Endothelial cell of umbilical vein (primary cell): ENCODE data around the gene NMNAT1. TPM values are rescaled to one million over a fixed set of nuclear protein-coding genes. Genes with fewer than 3 reads are reported as not detected.

Experiments used
- BruUV-seq: library from RNA; stranded (reverse); fragments of 400-500 nt; replicated peaks from 2 replicates; lab custom pipeline; 2021; lab: Mats Ljungman, UMichigan
- CTCF ChIA-PET: fragments of 300-600, 350-600 bp; sonication (Branson Sonifier 250); formaldehyde crosslinking; loops from one replicate; lab custom pipeline; 2021; ENCODE audit warnings: antibody characterized with exemption, inconsistent platforms; lab: Charles Lee
- POLR2A ChIA-PET: fragments of 300-600, 350-600 bp; sonication (Branson Sonifier 250); formaldehyde crosslinking; loops from one replicate; lab custom pipeline; 2021; ENCODE audit warnings: antibody characterized with exemption, inconsistent platforms; lab: Charles Lee
- DNase-seq: peaks from one replicate; pipeline ENCODE4 v3.0.0-alpha.2; 2011; ENCODE audit warnings: low read depth, low spot score
- FAIRE-seq: peaks from 2 replicates; lab custom pipeline; 2011; peaks lifted over from hg19 to GRCh38; lab: Jason Lieb, UNC
- H2AFZ ChIP-seq: 2 replicates; pipeline ENCODE4 v1.6.0; 2012; ENCODE audit warnings: low read depth, low read length, control low read depth, inconsistent platforms
- H3K27ac ChIP-seq: 2 replicates; pipeline ENCODE4 v1.5.1; 2011; ENCODE audit warnings: low read depth, mild to moderate bottlenecking, control low read depth, low read length, moderate library complexity; ENCODE audit not compliant: insufficient read depth
- H3K27me3 ChIP-seq, 2 experiments: 2 replicates each; pipeline versions ENCODE4 v1.6.0 to v1.6.1; 2011; ENCODE audit warnings: low read length in 2 of 2, mixed read lengths in 1 of 2; ENCODE audit not compliant: control insufficient read depth in 2 of 2, insufficient read depth in 2 of 2
- H3K36me3 ChIP-seq, 2 experiments: 2 replicates in 1 of 2; 3 replicates in 1 of 2; pipeline ENCODE4 v1.5.1; 2011; ENCODE audit warnings: low read length in 2 of 2, mild to moderate bottlenecking in 1 of 2, moderate library complexity in 1 of 2; ENCODE audit not compliant: control insufficient read depth in 2 of 2, insufficient read depth in 2 of 2; ENCODE audit errors: extremely low read depth in 1 of 2
- H3K4me1 ChIP-seq: 3 replicates; pipeline ENCODE4 v1.5.1; 2011; ENCODE audit warnings: mild to moderate bottlenecking, low read length; ENCODE audit not compliant: control insufficient read depth, insufficient read depth; ENCODE audit errors: extremely low read depth
- H3K4me2 ChIP-seq: 2 replicates; pipeline ENCODE4 v1.6.1; 2011; ENCODE audit warnings: low read length, control low read depth, mixed read lengths; ENCODE audit not compliant: insufficient read depth
- H3K4me3 ChIP-seq, 3 experiments: fragments of 200-600 bp in 1 of 3; sonication (generic), shearing (Covaris generic) in 1 of 3; replicated peaks in 1 of 3; 2 replicates each; pipeline ENCODE4 v1.5.1; 2011 to 2016; ENCODE audit warnings: control low read depth in 3 of 3, low read length in 3 of 3, mild to moderate bottlenecking in 2 of 3, inconsistent platforms in 1 of 3, low read depth in 1 of 3, moderate library complexity in 1 of 3; ENCODE audit not compliant: insufficient read depth in 1 of 3
- H3K79me2 ChIP-seq: 2 replicates; pipeline ENCODE4 v1.6.0; 2012; ENCODE audit warnings: low read length, inconsistent platforms; ENCODE audit not compliant: control insufficient read depth, insufficient read depth
- H3K9ac ChIP-seq: replicated peaks from 2 replicates; pipeline ENCODE3; 2011; ENCODE audit warnings: low read length, control low read depth; ENCODE audit not compliant: insufficient read depth; ENCODE audit errors: extremely low read depth
- H3K9me1 ChIP-seq: replicated peaks from 3 replicates; pipeline ENCODE4 v1.6.0; 2011; ENCODE audit warnings: mild to moderate bottlenecking, low read length; ENCODE audit not compliant: control insufficient read depth, insufficient read depth; ENCODE audit errors: extremely low read depth
- H3K9me3 ChIP-seq: replicated peaks from 2 replicates; pipeline ENCODE4 v1.5.1; 2012; ENCODE audit warnings: low read length, inconsistent platforms; ENCODE audit not compliant: control insufficient read depth, insufficient read depth
- H4K20me1 ChIP-seq: replicated peaks from 2 replicates; pipeline ENCODE3; 2011; ENCODE audit warnings: mild to moderate bottlenecking, low read length; ENCODE audit not compliant: control insufficient read depth, insufficient read depth; ENCODE audit errors: extremely low read depth
- CTCF ChIP-seq, 2 donors: IDR thresholded peaks; 1 replicate in 1 of 2; 2 replicates in 1 of 2; pipeline ENCODE4 v1.5.1; 2011; ENCODE audit warnings: low read length in 2 of 2, mild to moderate bottlenecking in 2 of 2, moderate library complexity in 2 of 2, control low read depth in 1 of 2, inconsistent platforms in 1 of 2, low read depth in 1 of 2; ENCODE audit not compliant: insufficient read depth in 1 of 2; ENCODE audit errors: extremely low read depth in 1 of 2
- EZH2 ChIP-seq: IDR thresholded peaks from 2 replicates; pipeline ENCODE4 v1.6.1; 2012; ENCODE audit warnings: borderline replicate concordance, low read depth, mild to moderate bottlenecking, moderate library complexity, low read length, inconsistent platforms; ENCODE audit not compliant: severe bottlenecking
- FOS ChIP-seq: IDR thresholded peaks from 2 replicates; pipeline ENCODE4 v1.6.1; 2011; ENCODE audit warnings: mild to moderate bottlenecking, low read length, moderate library complexity, borderline replicate concordance; ENCODE audit not compliant: insufficient read depth
- GATA2 ChIP-seq: IDR thresholded peaks from 2 replicates; pipeline ENCODE4 v1.7.0; 2011; ENCODE audit warnings: low read depth, mild to moderate bottlenecking, moderate library complexity, mixed read lengths, low read length; ENCODE audit not compliant: insufficient read length, insufficient read depth
- JUN ChIP-seq: IDR thresholded peaks from 2 replicates; pipeline ENCODE4 v1.6.1; 2011; ENCODE audit warnings: borderline replicate concordance, low read depth; ENCODE audit not compliant: insufficient read length, insufficient read depth
- MAX ChIP-seq: IDR thresholded peaks from 2 replicates; pipeline ENCODE4 v1.6.1; 2011; ENCODE audit not compliant: insufficient read depth, insufficient read length
- MYC ChIP-seq: IDR thresholded peaks from one replicate; pipeline ENCODE4 v1.6.1; 2011; ENCODE audit warnings: mild to moderate bottlenecking, low read depth, low read length
- POLR2A ChIP-seq: IDR thresholded peaks from 2 replicates; pipeline ENCODE4 v1.6.1; 2012; ENCODE audit warnings: low read depth, mild to moderate bottlenecking, control low read depth, low read length
- POLR2AphosphoS5 ChIP-seq: IDR thresholded peaks from 2 replicates; pipeline ENCODE4 v1.6.1; 2012; ENCODE audit warnings: low read depth, mild to moderate bottlenecking, control low read depth, low read length, moderate library complexity; ENCODE audit not compliant: insufficient read depth
- dilution Hi-C: fragments of 300-500 bp; cut with MboI; formaldehyde crosslinking; loops from one replicate; pipeline ENCODE4 v1.15.0; 2019; ENCODE audit warnings: low sequenced_read_pairs; ENCODE audit not compliant: extremely low pct_ligation_motif_present
- intact Hi-C: fragments of 100-400 bp; cut with micrococcal nuclease; formaldehyde crosslinking; loops from one replicate; pipeline ENCODE4 v1.10.0; 2022
- polyA plus RNA-seq, 4 experiments: library from polyadenylated mRNA; depleted of rRNA in 3 of 4; stranded (reverse) in 3 of 4; unstranded in 1 of 4; fragments of >200 nt; gene quantifications; 2 replicates each; pipeline versions ENCODE4 v1.2.1 to v1.2.3, GENCODE V29; 2011 to 2012; ENCODE audit warnings: missing spikeins in 1 of 4
- total RNA-seq: library from RNA; stranded (reverse); gene quantifications from 2 replicates; pipeline ENCODE4 v1.2.3, GENCODE V29; 2021

The NMNAT1 gene
- total and polyA plus RNA-seq, 2 donors (not counting 3 experiments of a cell fraction or from before 2014, with no cell fraction given), result 4.8 to 9.8 TPM

- Histone ChIP-seq H3K79me2 (peaks cover 5% of the 10 kb centered on the region), H3K9me3 (no peaks in the 10 kb centered on the region), H4K20me1 (no peaks in the 10 kb centered on the region), H2AFZ (no peak overlapping the region), H3K36me3 (no peaks in the 10 kb centered on the region), H3K27me3 (peaks cover 2% of the 10 kb centered on the region in 2 experiments), H3K9me1 (no peaks in the 10 kb centered on the region), H3K9ac (no peak overlapping the region), H3K4me1 (peaks cover 11% of the 10 kb centered on the region), H3K4me3 (no peak overlapping the region), H3K27ac (no peak overlapping the region), H3K4me2 (no peak overlapping the region)
- ChIA-PET CTCF (interaction anchor here (2.1 to 4.9 kb wide), 2 partner anchors 35 to 40 kb away, joined by 15 to 77 read pairs; no protein-coding TSS in a partner anchor), POLR2A (interaction anchor here (0.6 kb wide), 1 partner anchor 20 kb away, joined by 3 read pairs; no protein-coding TSS in a partner anchor)
- intact Hi-C loops (no loop called here), dilution Hi-C loops (no loop called here)
- no peak for TF ChIP-seq EZH2
- TF ChIP-seq CTCF (IDR thresholded peaks at IDR 0.05; ENCODE audit: extremely low read depth in 1 of 2, insufficient read depth in 1 of 2, low read depth in 1 of 2, low read length in 2 of 2), result no peak
- TF ChIP-seq MYC, result no peak
- no peak for TF ChIP-seq POLR2AphosphoS5
- no peak for TF ChIP-seq POLR2A
- TF ChIP-seq MAX, result no peak
- TF ChIP-seq FOS, result no peak
- TF ChIP-seq GATA2, result no peak
- no peak for TF ChIP-seq JUN
- DNase-seq, result no peak
- FAIRE-seq, result no peak
- no TSS peak for BruUV-seq
Measured at GRCh38 chr1:9912264-9912936, 30.9 kb upstream of the NMNAT1 start.
